GM21825 (cell line): ENCODE data around the gene CDH5.

Experiments used
- ATAC-seq: cut with Tn5 transposase; IDR thresholded peaks from one replicate; pipeline ENCODE4 v1.9.1; 2021; ENCODE audit warnings: mild to moderate bottlenecking, moderate library complexity; ENCODE audit not compliant: unreplicated experiment

The CDH5 gene

DNA sequence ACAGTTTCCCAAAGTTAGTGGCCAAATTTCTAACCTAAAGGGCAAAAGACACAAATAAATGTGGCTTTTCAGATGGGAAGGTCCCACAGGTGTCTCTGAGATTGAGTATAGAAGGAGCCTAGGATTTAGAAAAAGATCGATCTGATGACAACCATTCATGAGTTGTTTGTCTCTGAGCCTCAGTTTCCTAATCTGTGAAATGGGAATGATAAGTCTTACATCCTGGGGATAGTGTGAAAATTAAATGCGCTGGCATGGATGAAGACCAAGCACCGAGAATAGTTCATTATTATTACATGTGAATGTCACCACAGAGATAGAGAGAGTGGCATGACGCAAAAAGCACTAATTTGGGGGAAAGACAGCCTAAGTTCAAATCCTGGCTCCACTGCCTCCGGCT lies 7.2 kb downstream of the CDH5 start:
- no peak for ATAC-seq

DNA sequence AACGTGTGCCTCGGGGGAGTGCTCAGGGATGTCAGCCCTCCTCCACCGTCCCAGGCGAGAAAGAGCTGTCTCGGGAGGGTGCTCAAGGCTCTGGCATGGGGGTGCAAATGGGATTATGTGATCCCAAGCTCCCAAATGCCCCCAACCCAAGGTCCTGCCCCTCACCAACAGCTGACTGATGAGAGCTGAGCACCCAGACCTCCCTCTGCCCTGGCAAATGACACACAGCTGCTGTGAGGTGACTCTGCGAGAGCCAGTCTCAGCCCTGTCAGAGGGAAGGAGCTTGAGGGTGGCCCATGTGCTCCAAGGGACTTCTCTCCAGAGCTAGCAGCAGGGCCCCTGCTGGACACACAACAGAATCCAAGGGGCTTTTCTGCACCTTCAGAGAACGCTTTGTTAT lies 7.7 kb downstream of the CDH5 start:
- no peak for ATAC-seq

DNA sequence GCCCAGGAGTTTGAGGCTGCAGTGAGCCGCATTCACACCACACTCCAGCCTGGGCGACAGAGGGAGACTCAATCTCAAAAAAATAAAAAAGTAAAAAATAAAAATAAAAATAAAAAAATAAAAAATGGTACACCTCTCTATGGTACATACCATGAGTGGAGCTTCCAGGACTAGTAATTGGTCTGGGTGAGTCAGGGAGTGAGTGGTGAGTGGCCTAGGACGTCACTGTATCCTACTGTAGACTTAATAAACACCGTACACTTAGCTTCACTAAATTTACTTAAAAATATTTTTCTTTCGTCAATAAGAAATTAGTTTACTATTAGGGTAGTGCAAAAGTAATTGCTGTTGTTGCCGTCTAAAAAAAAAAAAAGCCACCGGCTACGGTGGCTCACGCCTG lies 9.0 kb downstream of the CDH5 start:
- ATAC-seq: no peak

DNA sequence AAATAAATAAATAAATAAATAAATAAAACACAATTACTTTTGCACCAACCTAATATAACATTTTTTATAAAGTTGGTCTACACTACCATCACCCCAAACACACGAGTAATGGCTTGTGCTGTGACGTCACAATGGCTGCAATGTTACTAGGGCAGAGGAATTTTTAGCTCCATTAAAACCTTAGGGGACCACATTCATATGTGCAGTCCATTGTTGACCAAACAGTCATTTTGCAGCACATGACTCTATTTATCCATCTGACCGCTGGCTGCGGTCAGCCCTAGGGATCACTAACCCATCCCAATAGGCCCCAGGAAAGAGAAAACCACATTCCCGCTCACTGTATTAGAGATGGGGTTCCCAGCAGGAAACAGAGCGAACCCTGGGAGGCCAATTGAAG lies 9.6 kb downstream of the CDH5 start:
- no peak for ATAC-seq

DNA sequence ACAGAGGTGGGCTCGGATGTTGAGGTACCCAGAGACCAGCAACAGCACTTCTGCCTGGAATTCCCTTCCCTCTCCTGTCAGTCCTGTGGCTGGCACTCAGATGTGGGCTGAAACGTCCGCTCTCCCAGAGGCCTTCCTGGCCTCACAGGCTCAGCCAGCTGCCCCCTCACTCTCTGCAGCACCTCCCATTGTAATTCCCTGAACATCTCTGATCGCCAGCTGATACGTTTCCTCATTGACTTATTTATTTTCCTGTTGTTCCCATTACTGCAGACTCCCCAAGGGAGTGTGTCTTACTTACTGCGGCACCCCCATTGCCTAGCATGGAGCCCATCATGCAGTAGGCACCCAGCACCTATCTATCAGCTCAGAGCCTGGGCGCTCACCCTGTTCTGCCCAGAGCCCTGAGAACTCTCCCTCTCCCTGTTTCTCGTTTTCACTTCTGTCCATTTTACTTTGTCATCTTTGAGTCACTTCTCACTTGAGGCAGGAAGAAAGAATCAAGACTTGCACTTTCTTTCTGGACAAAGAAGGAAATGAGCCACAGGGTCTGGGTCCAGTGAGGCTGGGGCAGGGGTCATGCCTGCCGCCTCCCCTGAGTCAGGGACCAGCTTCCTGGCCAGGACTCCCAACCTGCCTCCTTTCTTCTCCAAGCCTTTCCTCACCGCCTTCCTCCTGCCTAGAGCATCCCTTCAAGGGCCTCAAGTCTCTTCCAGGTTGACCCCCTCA lies 10.2 kb downstream of the CDH5 start:
- no peak for ATAC-seq

DNA sequence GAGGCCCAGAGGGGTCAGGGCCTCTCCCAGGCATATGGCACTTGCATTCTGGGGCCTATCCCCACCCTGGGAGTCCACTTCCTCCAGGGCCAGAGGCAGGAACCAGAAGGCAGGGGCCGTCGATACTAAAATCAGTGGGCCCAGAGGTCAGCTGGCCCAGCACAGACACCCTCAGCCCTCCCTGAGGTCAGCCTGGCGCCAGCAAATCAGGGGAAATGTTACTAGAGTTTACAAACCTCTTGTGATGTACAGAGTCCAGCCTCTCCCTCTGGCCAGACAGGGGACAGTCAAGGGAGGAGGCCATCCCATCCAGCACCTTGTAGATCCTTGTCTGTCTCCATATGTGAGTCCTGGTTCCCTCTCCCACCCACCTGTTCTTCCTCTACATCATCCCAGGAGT lies 10.8 kb downstream of the CDH5 start:
- ATAC-seq: no peak

DNA sequence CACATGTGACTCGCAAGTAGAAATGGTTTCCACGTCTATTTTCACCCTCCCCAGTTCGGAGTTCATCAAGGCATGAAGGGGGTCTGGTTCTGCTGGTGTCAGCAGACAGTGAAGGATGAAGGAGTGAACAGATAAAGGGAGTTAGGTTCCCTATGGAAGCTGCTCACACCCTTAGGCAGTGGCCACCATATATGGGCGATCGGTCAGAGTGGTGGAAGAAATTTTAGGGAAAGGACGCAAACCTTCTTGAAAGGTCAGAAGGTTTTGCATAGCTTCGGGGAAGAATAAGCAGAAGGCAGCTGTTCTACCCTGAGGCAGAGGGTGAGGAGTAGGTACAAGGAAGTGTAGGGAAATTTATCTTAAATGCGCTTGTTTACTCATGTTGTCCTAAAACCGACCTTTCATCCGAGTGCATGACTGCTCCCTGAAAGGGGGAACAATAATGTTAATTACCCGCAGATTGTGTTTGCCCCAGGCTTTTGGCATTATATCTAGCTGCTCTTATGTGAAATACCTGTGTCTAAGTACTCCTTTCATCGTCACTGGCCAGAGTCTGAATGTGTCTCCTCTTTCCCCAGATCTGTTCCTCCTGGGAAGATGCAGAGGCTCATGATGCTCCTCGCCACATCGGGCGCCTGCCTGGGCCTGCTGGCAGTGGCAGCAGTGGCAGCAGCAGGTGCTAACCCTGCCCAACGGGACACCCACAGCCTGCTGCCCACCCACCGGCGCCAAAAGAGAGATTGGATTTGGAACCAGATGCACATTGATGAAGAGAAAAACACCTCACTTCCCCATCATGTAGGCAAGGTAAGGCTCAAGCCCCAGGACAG lies 12.5 kb downstream of the CDH5 start:
- ATAC-seq: no peak

DNA sequence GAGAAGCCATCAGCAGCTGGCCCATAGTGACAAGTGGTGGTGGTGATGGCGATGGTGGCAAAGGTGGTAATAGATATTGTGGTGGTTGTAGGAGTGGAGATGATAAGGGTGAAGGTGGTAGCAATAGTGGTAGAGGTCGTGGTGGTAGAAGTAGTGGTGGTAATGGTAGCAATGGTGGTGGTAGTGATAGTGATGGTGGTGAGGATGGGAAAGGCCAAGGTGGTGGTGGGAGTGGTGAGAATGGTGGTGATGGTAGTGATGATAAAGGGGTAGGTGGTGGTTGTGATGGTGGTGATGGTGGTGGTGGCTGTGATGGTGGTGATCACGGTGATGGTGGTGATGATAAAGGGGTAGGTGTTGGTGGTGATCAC lies 13.1 kb downstream of the CDH5 start:
- ATAC-seq: no peak

DNA sequence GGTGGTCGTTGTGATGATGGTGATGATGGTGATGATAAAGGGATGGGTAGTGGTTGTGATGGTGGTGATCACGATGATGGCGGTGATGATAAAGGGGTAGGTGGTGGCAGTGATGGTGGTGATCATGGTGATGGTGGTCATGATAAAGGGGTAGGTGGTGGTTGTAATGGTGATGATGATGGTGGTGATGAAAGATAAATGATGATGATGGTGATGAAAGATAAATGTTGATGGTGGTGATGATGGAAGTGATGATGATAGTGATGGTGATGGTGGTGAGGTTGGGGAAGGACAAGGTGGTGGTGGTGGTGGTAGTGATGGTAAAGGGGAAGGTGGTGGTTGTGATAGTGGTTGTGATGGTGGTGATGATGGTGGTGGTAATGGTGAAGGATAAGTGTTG lies 13.9 kb downstream of the CDH5 start:
- ATAC-seq: no peak

DNA sequence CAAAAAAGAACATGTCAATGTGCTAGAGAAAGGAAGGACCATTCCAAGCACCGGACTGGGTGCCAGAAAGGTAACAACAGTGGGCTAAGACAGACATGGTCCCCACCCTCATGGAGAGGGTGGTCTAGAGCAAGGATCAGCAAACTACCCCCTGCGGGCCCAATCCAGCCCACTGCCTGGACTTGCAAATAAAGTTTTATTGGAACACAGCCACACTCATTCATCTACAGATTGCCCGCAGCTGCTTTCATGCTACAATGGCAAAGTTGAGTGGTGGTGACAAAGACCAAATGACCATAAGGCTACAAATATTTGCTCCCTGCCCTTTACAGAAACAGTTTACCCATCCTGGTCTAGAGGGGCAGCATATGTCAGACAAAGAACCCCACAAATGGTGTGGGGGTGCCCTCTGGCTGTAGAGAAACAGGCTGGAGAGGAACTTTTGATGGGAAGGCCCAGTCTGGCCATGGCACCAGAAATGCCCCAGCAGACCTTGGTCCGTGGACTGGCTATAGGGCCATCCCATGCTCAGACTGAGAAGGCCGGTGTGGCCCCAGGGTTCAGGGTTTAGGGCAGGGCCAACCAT lies 15.2 kb downstream of the CDH5 start:
- no peak for ATAC-seq

DNA sequence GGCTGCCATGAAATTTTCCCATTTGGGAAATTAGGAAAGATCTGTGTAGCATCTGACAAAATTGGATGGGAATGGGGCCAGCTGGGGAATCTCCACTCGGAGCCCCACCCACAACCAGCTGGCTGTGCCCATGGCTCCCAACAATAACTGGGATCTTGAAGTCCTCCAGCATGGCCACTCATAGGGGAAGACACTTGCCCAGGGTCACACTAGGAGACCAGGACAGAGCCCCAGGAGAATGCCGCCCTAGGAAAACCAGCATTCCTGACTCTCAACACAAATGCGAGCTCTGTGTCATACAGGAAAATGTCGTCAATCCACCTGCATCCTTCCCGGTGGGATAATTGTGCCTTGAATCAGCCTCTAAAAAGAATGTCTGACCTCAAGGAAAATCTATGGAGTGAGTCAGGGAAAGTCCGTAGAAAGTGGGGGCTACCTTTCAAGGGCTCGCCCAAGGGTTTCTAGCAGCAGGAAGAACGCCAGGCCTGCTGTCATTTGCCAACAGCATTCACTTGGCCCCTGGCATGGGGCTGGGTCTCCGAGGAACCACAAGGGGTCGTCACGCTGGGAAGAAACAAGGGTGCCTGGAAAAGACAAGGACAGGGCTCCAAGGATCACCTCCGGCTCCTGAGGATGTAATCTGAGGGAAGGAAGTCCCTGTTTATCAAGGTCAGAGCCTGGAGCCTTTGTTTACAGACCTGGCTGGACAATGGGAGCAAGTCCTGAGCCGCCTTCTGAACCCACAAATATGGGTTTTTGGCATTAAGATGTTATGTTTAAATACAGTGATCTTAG lies 15.9 kb downstream of the CDH5 start:
- no peak for ATAC-seq

DNA sequence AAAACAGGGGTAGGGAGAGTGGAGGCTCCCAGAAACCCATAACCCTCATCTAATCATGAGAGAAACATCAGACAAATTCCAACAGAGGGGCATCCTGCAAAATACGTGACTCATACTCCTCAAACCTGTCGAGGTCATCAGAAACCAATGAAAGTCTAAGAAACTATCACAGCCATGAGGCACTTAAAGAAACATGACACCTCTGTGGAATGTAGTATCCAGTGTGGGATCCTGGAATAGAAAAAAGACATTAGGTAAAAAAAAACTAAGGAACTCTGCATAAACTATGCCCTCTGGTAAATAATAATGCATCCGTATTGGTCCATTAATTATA lies 16.4 kb downstream of the CDH5 start:
- ATAC-seq: no peak

DNA sequence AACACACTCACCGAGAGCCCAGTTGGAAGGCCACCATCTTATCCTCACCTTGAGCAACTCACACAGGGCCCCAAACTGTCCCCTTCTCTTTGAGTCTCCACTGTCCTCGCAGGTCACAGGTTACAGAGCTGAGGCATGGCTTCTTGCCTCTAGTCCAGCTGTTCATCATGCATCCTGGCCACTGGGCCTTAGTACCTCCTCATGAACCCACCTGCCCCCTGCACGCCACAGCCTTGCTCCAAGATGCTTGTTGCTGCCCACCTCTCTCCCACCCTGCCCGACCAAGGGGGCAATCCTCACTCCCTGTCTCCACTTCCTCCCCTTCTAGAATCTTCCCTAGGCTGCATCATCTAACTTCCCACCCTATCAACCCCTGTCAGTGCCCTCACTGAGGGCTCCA lies 17.1 kb downstream of the CDH5 start:
- ATAC-seq: no peak

DNA sequence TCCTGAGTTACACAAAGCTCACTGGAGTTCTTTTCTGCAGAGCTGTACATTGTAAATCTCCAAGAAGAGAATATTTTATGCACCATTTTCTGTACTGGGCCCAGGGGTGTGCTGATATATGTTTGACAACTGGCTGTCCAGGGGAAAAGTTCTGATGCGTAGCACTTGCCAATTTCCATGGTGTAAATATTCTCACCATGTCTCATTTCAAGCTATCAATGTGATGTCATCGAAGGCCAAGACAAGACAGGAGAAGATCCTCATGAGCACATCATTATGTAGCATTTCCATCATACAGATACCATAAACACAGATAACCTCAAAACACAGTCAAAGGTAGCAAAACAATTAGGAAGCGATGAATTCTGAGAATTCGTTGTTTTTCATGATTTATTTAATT lies 18.9 kb downstream of the CDH5 start:
- ATAC-seq: no peak

DNA sequence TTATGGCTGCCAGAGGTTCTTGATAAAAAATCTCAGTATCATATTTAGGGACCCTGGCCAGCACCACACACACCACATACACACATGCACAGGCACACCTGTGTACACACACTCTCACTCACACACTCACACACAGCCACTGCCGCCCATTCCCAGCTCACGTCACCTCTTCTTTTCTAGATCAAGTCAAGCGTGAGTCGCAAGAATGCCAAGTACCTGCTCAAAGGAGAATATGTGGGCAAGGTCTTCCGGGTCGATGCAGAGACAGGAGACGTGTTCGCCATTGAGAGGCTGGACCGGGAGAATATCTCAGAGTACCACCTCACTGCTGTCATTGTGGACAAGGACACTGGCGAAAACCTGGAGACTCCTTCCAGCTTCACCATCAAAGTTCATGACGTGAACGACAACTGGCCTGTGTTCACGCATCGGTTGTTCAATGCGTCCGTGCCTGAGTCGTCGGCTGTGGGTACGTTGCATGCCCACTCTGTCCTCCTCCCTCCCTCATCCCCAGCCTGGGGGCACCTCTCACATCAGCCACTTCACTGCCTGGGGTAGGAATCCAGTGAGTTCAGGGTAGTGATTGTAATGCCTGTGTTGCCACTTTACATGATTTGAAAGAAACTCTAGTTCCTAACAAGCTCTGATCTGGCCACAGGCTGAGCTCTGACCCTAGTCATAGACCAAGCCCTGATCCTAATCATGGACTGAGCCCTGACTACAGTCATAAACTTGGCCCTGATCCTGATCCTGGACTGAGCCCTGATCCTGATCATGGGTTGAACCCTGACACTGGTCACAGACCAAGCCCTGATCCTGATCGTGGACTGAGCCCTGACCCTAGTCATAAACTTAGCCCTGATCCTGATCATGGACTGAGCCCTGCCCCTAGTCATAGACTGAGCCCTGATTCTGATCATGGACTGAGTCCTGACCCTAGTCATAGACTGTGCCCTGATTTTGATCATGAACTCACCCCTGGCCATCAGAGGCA lies 20.4 kb downstream of the CDH5 start:
- no peak for ATAC-seq

DNA sequence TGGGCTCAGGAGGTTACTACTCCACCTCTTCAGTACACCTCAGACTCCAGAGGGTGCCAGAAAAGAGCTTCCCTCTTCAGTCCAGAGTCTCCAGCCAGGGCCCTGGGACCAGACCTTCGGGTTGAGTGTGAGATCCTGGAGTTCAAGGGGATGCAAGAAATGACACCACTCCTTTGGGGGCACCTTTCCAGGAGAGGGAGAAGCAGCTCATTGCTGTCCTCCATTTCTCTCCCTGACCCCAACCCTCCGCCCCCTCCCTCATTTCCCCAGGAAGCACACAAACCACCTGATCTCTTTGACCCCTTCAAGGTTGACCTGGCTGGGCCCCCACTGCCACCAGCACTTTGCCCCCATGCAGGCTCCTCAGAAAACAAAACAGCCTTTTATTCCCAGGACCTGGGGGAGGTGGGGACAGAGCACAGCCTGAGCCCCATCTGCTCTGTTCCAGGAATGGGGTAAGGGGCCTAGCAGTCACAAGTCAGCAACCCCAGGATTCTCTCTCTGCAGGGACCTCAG lies 21.4 kb downstream of the CDH5 start:
- no peak for ATAC-seq

DNA sequence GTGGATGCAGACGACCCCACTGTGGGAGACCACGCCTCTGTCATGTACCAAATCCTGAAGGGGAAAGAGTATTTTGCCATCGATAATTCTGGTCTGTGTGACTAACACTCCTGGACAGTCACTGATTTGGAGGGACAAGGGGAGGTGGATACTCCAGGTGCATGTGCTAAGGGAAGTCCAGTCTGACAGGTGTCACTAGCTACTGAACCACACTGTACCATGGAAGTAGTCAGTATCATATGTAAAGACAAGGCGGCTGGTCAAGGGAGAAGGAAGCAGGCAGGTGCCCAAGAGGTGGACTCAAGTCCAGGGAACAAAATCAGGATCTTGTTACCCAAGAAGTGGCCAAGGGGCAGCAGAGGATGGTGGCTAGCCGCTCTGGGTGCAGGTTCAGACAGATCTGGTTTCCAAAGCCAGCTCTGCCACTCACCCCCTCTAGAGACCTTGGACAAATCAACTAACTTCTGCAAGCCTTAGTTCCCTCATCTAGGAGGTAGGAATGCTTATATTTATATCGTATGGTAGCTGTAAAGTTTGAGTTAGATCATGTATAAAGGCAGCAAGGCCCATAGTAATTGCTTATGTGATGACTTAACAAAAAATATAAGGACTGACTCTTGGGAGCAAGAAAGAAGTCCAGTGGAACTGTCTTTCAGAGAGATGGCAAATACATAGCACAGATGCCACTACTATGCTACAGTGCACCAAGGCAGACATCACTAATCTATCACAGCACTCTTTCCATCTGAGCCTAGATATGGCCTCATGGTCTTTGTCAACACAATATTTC lies 22.1 kb downstream of the CDH5 start:
- ATAC-seq: no peak

DNA sequence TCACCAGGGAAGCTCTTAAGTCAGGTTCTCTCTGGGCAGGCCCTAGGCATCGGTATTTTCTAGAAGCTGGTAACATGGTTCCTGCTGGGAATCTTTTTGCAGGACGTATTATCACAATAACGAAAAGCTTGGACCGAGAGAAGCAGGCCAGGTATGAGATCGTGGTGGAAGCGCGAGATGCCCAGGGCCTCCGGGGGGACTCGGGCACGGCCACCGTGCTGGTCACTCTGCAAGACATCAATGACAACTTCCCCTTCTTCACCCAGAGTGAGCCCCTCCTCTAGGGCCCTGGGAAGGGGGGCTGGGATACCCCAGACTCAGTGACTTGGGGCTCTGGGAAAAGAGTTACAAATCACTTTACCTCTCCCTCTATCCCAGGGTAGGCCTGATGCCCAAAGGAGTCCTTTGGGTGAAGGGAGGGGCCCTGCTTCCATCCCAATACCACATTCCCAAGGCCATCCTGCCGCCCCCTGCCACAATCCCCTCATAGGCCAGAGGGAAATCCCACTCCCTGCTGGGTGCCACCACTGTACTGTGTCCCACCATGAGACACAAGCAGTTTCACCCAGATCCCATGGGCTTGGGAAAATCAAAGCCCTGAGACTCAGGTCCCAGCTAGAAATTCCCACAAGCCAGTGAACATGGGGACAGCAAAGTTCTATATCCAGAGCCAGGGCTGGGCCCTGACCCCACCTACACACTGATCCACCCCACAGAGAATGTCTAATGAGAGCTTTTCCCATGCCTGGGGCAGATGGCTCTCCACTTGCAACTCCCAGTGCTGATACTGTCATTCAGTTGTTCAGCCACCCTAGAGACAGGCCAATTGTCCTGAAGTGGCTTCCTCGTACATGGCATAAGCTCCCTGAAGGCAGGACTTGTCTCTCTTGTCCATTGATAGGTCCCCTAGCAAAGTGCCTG lies 23.0 kb downstream of the CDH5 start:
- no peak for ATAC-seq
